GM10266 (cell line): Measurements from ENCODE around the gene MACROD1.

Source experiments
- DNase-seq: peaks from one replicate; pipeline ENCODE4 v3.0.0; 2012; ENCODE audit errors: extremely low spot score
- CTCF ChIP-seq: IDR thresholded peaks from 2 replicates; pipeline ENCODE4 v1.5.1; 2012; ENCODE audit warnings: mild to moderate bottlenecking, low read depth; ENCODE audit not compliant: control insufficient read depth, insufficient read depth; ENCODE audit errors: missing control alignments

Gene MACROD1

GRCh38 chr11:64089493-64089892 is 76.4 kb downstream of the MACROD1 start:
- no peak for TF ChIP-seq CTCF
- DNase-seq: no peak

GRCh38 chr11:64089027-64089360 is 76.9 kb downstream of the MACROD1 start:
- no peak for TF ChIP-seq CTCF
- DNase-seq: no peak

GRCh38 chr11:64088162-64089026 is 77.5 kb downstream of the MACROD1 start:
- TF ChIP-seq CTCF: peak; percentile 35
- DNase-seq: no peak

DNA sequence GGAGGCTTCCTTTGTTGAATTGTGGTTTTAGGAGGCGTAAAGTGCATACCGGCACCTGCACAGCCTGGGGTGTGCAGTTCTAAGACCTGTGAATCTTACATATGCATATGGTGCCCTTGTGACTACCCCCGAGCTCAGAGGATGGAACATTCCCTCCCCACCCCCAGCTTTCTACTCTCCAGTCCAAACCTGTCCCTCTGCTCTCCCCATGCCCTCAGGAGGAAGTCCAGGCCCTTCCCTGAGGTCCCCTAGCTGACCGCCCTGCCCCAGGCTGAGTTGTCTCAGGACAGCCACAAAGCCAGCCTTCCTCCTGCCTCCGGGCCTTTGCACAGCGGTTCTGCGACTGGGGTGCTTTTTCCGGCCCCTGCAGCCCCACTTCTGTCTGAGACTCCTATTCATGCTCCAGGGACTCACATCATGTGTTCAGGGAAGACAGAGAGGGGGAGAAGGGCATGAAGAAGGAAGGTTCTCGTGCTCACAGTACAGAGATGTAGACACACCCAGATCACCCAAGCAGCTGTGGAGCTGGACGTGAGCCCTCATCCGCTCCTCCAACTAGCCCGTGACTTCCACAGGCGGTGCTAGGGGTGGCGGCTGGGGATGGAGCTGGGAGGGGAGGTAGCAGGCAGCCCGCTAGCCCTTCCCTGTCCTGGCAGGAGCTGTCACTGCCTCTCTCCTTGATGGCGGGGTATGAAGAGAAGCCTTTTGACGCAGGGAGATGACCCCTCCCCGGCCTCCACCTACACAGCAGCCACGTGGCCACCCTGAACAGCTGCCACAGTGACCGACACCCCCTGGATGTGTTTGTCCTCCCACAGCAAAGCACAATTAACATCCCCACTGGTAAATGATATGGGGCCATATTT is 79.4 kb downstream of the MACROD1 start:
- DNase-seq: no peak
- TF ChIP-seq CTCF: no peak

DNA sequence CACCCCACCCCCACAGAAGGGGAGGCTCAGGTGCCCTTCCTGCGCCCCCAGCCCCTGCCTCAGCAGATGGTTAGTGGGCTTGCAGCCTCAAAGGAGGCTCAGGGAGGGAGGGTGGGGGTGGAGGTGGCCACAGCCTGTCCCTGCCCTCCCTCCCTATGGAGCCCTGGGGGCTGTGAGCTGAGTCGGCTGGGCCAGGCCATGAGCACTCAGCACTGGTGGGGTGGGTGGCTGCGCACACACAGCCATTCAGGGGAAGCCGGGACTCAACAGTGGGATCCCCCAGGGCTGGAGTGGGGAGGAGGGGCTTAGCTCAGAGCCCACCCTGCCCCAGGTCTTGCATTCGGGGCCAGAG is 80.0 kb downstream of the MACROD1 start:
- DNase-seq: no peak
- TF ChIP-seq CTCF: no peak

GRCh38 chr11:64084951-64085710 is 80.8 kb downstream of the MACROD1 start:
- TF ChIP-seq CTCF: no peak
- DNase-seq: no peak
